Chondrocyte (in vitro differentiated cells): Measurements from ENCODE around the gene MVK. TPM values are rescaled to one million over a fixed set of nuclear protein-coding genes. Genes with fewer than 3 reads are reported as not detected.

Source experiments
- DNase-seq: peaks from one replicate; pipeline ENCODE4 v3.0.0; 2021; ENCODE audit warnings: mixed read lengths, low spot score
- H3K27ac Mint-ChIP-seq: one replicate; pipeline ENCODE4 v1.8.0; 2021; ENCODE audit warnings: mild to moderate bottlenecking, moderate library complexity, mixed read lengths; ENCODE audit not compliant: unreplicated experiment
- H3K27me3 Mint-ChIP-seq: 2 replicates; pipeline ENCODE4 v1.8.0; 2021; ENCODE audit warnings: low read depth, mixed read lengths
- H3K36me3 Mint-ChIP-seq: 2 replicates; pipeline ENCODE4 v1.8.0; 2021; ENCODE audit warnings: low read depth, mixed read lengths
- H3K4me1 Mint-ChIP-seq: 2 replicates; pipeline ENCODE4 v1.8.0; 2021; ENCODE audit warnings: low read depth, mild to moderate bottlenecking, mixed read lengths
- H3K4me3 Mint-ChIP-seq: one replicate; pipeline ENCODE4 v1.8.0; 2021; ENCODE audit warnings: mild to moderate bottlenecking, moderate library complexity, mixed read lengths; ENCODE audit not compliant: unreplicated experiment
- H3K9me3 Mint-ChIP-seq: 2 replicates; pipeline ENCODE4 v1.8.0; 2021; ENCODE audit warnings: low read depth, mixed read lengths
- total RNA-seq: library from RNA; stranded (reverse); gene quantifications from 3 replicates; pipeline ENCODE4 v1.2.1, GENCODE V29; 2021
- TF ChIP-seq, protein P1 (sequence below): fragments of 200-600 bp; sonication (generic); IDR thresholded peaks from 2 replicates; pipeline ENCODE4 v1.5.0; 2021; ENCODE audit warnings: antibody characterized with exemption, mild to moderate bottlenecking, moderate library complexity

The MVK gene
- total RNA-seq, 1 donor from 2014 or later = 14.1 TPM

DNA sequence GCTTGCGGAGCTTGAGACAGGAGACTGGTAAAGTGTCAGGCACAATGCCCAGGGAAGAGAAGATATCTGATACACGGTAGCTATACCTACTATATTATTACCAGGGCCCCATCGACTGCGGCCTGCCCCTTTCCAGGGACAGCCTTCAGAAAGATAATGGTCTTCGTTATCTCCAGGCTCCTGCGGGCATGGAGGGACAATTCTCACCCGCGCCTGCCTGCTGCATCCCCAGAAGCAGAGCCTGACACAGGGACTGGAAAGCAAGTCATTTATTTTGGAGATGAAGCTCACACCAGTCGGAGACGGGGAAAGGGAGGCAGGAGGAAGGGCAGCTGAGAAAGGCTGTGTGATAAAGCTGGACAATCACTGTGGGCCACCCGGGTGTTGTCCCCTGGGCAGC is 72.1 kb downstream of the MVK start:
- Mint-ChIP-seq H3K36me3 (no peaks in the 10 kb centered on the region), H3K27ac (no peak overlapping the region), H3K9me3 (no peaks in the 10 kb centered on the region), H3K4me1 (no peaks in the 10 kb centered on the region), H3K4me3 (no peak overlapping the region), H3K27me3 (peaks cover 31% of the 10 kb centered on the region)
- DNase-seq = no peak
- TF ChIP-seq, protein P1, sequence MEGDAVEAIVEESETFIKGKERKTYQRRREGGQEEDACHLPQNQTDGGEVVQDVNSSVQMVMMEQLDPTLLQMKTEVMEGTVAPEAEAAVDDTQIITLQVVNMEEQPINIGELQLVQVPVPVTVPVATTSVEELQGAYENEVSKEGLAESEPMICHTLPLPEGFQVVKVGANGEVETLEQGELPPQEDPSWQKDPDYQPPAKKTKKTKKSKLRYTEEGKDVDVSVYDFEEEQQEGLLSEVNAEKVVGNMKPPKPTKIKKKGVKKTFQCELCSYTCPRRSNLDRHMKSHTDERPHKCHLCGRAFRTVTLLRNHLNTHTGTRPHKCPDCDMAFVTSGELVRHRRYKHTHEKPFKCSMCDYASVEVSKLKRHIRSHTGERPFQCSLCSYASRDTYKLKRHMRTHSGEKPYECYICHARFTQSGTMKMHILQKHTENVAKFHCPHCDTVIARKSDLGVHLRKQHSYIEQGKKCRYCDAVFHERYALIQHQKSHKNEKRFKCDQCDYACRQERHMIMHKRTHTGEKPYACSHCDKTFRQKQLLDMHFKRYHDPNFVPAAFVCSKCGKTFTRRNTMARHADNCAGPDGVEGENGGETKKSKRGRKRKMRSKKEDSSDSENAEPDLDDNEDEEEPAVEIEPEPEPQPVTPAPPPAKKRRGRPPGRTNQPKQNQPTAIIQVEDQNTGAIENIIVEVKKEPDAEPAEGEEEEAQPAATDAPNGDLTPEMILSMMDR = no peak

Other genes with a start within 250 kb of the MVK start
- gene MYO1H, start 225.9 kb upstream of the MVK start, total RNA-seq = not detected in 3 replicates
- 57.2 to 80.4 TPM (median 73.4 TPM) in 3 replicates for gene KCTD10, start 96.5 kb upstream of the MVK start, total RNA-seq
- 32.9 to 39.5 TPM (median 33.8 TPM) in 3 replicates for gene UBE3B, start 96.2 kb upstream of the MVK start, total RNA-seq
- 22.6 to 29.1 TPM (median 23.3 TPM) in 3 replicates for gene MMAB, start 290 bp upstream of the MVK start, total RNA-seq
- 1.0 to 1.5 TPM (median 1.2 TPM) in 3 replicates for gene FAM222A, start 140.0 kb downstream of the MVK start, total RNA-seq